Measurements from ENCODE around the gene POLRMT.
"Not testable (repeated sequence)": the region's sequence is repeated elsewhere in the genome, so short reads cannot be mapped to it uniquely, and the experiment has no call there.

The POLRMT gene

GRCh38 chr19:593505-593904, 39.8 kb downstream of the POLRMT start:
- no peak for DNase-seq (ENCODE audit: low read depth)

- no peak for DNase-seq (ENCODE audit: low read depth)
Observed at GRCh38 chr19:593055-593454, 40.3 kb downstream of the POLRMT start.

- DNase-seq (ENCODE audit: low read depth), result no peak
Observed at GRCh38 chr19:592101-592500, 41.2 kb downstream of the POLRMT start.

DNA sequence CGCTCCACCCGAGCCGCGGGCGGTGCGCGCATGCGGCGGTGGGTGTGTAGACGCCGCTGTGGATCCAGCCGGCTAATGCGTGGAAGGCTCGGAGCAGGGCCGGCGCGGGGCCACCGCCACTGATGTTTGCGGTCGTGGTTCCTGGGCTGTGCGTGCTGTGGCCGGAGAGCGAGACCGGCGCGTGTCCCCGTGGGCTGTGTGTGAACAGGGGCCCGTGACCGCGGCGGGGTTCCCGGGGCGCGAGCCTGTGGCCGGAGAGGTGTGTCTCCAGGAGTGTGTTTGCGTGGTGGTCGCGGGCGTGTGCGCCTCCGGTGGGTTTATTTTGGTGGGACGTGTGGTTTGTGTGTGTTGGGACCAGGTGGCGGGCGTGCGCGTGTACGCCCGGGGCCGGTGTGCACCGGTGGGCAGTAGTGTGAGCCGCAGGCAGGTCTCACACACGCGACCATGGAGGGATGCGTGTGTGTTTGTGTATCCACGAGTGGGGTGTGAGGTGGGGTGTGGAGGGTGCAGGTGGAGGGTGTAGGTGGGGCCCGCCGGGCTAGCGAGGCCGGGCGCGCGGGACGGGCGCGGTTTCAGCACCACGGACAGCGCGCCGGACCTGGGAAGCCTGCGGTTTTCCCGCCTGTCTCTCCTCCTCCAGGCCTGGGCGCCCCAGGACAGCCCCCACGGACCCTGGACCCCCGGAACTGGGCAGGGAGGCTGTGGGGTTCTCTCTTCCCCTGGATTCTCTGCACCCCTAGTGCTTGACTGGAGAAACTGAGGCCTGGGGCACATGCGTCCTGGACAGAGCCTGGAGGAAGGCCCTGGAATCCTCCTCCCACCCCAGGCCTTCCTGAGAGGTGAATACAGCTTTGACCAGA, 42.0 kb downstream of the POLRMT start:
- no peak for DNase-seq (ENCODE audit: low read depth)

GRCh38 chr19:590750-591098, 42.6 kb downstream of the POLRMT start:
- no peak for DNase-seq (ENCODE audit: low read depth)

GRCh38 chr19:590396-590745, 43.0 kb downstream of the POLRMT start:
- DNase-seq (ENCODE audit: low read depth), result no peak

- no peak for DNase-seq (ENCODE audit: low read depth)
Observed at GRCh38 chr19:589693-590395, 43.5 kb downstream of the POLRMT start, which contains the start of gene HCN2. Gene HCN2, plus strand, starts transcription at chr19:589881. Its CDS starts 65 bp downstream, at chr19:589946.

DNA sequence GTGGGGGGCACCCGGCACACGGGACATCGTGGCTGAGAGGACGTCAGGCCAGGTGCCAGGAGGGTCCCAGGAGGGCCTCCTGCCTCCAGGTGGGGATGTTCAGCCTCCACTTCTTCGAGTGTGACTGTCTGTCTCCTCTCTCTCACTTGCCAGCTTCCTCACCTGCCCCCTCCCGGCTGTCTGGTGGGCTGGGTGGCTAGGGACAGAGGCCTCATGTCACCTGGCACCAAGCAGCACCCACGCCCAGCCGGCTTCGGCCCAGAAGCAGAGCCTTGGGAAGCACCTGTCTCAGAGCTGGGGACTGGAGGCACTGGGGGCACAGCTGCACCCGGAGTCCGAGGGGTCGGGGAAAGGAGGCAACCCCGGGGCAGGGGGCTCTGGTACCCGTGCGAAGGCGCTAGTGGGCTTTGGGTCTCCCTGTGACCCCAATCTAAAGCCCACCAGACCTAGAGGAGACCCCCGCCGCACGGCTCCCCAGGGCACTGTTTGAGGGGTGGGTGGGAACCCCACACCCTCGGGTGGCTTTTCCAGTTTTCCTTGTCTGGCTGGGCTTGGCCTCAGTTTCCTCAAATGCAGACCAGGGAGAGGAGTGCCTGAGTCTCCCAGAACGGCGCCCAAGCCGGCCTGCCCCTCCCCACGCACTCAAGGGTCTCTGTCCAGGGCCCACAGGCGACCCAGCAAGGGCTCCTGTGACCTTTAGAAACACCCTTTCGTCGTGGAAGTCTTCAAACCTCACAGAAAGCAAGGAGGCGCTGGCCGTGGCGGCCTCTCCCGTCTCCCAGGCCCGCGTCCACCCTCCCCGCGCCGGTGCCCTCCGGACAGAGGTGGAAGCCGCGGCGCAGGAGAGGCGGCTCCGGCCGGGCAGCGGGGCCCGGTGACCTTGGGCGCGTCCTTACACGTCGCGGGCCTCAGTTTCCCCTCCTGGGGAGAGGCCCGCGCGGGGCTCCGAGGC, 44.3 kb downstream of the POLRMT start:
- no peak for DNase-seq (ENCODE audit: low read depth)

DNA sequence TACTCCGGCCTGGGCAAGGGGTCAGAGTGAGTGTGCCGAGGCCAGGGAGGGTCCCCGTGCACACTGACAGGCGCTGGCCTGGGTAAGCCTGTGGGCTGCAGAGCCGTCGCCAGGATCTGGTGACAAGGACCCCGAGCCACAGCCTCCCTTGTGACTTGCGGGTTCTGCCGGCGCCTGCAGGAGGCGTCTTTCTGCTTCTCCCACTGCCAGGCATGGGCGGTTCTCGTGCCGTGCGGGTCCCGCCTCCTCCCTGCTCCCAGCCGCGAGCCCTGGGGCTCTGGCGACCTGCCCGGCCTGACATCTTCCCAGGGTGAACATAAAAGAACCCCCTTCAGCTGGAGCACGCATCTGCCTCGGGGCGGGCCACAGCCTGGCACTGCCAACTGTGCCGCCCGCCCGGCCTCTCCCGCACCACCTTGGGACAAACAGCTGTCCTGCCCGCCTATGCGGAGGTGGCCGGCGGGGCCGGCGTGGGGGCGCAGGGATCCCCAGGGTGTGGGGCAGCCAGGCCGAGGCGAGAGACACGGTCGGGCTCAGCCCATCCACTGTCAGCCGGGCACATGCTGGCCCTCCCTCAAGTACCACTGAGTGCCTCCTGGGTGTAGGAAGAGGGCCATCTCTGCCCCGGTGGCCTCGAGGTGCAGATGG, 45.1 kb downstream of the POLRMT start:
- DNase-seq (ENCODE audit: low read depth), result peak; percentile 32

DNA sequence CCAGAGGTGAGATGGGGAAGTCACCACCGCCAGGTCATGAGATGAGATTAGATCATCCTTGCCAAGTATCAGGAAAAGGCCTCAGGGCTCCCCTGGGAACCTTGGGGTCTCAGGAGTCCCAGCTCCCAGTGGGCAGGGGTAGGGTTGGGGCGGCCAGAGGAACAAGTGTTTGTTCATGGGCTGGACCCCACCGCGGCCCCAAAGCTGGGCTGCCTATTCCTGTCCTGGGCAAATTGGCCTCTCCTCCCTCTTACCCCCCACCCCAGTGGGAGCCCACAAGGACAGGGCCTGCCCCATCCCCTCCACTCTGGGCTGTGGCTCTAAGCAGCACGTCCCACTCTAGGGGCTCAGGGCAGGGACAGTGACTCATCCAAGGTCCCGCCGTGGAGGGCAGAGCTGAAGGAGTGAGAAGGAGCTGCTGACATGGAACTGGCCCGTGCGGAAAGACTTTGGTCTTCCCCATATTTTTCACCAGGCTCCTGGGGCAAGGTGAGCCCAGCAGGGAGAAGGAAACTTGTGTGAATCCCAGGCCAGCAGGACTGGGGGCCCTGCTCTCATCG, 47.7 kb downstream of the POLRMT start:
- DNase-seq (ENCODE audit: low read depth), result no peak

GRCh38 chr19:585146-585545, 48.2 kb downstream of the POLRMT start:
- not testable (repeated sequence) for DNase-seq (ENCODE audit: low read depth)

DNA sequence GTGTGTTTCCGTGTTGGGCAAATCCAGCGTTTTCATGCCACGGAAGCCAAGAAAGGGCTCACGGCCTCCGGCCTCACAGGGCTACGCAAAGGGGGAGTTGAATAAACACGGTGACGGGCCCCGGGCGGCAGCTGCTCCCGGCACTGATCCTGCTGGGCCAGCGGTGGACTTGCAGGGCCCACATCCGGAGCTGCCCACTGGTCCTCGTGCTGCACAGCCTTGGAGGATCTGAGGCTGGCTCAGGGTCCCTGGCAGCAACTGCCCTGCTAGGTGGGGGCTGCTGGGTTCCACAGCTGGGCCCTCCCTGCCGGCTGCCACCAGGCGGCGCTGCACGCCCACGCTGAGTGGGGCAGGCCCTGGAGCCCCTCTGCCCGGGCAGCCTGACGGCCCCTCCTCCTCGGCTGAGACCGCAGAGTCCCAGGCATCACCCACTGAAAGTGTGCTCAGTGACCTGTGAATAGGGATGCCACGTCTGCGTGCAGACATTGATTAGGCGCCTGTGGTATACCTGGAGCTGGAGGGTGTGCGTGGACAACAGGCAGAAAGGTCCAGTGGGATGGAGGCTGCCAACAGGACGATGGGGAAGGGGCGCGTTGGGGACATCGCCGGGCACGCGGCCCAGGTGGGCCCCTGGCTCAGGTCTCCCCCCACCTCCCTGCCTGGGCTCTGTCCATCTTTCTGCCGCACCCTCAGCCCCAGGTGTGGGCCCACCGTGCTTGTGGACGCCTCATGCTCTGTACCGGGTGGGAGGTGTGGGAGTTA, 48.9 kb downstream of the POLRMT start:
- DNase-seq (ENCODE audit: low read depth), result peak; percentile 49

DNA sequence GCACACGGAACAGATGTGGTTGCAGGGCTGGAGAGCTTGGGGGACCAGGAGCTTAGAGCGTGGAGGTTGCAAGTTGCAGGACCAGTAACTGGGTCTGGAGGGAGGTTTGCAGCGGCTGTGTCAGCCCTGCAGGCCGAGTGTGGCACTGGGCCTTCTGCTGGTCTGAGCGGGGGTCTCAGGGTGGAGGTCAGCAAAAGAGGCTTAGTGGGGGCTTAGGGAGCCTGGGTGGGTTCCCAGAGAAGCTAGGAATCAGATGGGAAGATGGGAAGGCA, 49.4 kb downstream of the POLRMT start:
- DNase-seq (ENCODE audit: low read depth), result no peak

GRCh38 chr19:583198-583967, 50.0 kb downstream of the POLRMT start:
- DNase-seq (ENCODE audit: low read depth), result no peak

- DNase-seq (ENCODE audit: low read depth), result no peak
Observed at GRCh38 chr19:582497-583197, 50.7 kb downstream of the POLRMT start.

GRCh38 chr19:581399-582111, 51.8 kb downstream of the POLRMT start:
- DNase-seq (ENCODE audit: low read depth), result no peak

DNA sequence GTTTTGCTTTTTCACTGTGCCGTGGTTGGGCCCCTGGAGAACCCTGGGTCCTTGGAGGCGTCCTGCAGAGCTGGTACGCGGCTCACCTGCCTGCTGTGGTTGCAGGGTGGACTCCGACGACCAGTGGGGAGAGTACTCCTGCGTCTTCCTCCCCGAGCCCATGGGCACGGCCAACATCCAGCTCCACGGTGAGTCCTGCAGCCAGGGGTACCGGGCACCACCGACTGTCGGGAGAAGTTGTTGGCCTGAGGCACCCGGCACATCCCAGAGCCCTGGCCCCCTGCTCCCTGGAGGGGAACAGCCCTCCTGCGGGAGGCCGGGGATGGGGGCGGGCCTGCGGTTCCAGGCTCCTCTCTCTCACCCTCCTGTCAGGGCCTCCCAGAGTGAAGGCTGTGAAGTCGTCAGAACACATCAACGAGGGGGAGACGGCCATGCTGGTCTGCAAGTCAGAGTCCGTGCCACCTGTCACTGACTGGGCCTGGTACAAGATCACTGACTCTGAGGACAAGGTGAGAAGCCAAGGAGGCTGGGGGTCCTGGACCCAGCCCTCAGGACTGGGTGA, 53.0 kb downstream of the POLRMT start:
- no peak for DNase-seq (ENCODE audit: low read depth)

GRCh38 chr19:579842-580155, 53.5 kb downstream of the POLRMT start:
- no peak for DNase-seq (ENCODE audit: low read depth)
